ENCODE measurements around the gene ZNF283.

The ZNF283 gene

DNA sequence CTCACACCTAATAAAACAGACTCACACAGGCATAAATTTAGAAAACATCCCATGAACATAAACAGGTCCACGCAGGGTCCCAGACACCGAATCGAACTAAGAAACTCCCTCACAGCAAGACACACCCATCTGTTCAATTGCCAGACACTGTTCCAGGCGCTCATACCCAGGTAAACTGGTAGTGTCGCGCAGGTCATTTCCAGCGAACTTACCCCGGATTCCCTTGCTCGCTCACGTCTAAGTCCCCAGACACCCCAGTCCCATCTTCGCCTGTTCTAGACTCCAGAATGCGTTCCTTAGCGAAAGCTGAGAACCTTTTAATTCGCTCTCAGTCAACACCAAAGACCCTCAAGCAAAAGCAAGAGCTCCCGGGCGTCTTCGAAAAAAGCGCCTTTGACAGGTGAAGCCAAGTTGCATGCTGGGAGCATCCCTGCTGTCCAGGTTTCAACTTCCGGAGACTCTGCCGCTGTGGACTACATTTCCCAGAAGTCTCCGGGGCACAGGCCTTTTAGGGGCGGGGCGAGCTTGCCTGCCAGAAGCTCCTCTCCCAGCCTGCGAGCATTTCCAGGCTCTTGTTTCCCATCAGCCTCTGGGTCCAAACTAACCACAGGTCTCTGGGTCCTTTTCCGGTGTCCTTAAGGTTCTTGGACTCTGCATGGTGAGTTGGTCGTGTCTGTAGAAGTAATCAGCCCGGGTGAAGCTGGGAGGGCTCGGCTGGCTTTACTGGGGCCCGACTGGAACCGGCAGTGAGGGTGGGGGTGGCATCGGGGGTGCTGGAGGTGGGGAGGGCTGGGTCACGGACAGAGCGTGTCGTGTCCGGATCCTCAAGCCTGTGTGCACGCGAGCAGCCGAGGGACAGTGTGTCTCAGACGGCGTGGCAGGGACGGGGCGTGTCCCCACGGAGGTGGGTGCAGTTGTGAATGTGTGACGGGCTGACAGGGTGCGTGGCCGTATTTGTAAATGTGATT lies at the start of gene ZNF283:
TSS of gene ZNF283 (plus strand) at position 535 of the 968 bp plus-strand sequence. CDS start 6,184 bp downstream, outside the sequence.
- no peak within 1 kb of the TSS for H3K9ac ChIP-seq
- peak within 1 kb of the TSS; percentile 94 for H3K4me2 ChIP-seq (ENCODE audit: low read length)
- no peaks in the 10 kb centered on the region for H3K79me2 ChIP-seq
- TF ChIP-seq, protein P1, sequence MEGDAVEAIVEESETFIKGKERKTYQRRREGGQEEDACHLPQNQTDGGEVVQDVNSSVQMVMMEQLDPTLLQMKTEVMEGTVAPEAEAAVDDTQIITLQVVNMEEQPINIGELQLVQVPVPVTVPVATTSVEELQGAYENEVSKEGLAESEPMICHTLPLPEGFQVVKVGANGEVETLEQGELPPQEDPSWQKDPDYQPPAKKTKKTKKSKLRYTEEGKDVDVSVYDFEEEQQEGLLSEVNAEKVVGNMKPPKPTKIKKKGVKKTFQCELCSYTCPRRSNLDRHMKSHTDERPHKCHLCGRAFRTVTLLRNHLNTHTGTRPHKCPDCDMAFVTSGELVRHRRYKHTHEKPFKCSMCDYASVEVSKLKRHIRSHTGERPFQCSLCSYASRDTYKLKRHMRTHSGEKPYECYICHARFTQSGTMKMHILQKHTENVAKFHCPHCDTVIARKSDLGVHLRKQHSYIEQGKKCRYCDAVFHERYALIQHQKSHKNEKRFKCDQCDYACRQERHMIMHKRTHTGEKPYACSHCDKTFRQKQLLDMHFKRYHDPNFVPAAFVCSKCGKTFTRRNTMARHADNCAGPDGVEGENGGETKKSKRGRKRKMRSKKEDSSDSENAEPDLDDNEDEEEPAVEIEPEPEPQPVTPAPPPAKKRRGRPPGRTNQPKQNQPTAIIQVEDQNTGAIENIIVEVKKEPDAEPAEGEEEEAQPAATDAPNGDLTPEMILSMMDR (IDR thresholded peaks at IDR 0.05) = no peak
- H2AFZ ChIP-seq = peak within 1 kb of the TSS; percentile 85
- H3K27me3 ChIP-seq (ENCODE audit: control insufficient read depth, insufficient read depth, low read length) = no peaks in the 10 kb centered on the region
- H3K27ac ChIP-seq = peak within 1 kb of the TSS; percentile 40
- no peaks in the 10 kb centered on the region for H3K4me1 ChIP-seq
- H3K4me3 ChIP-seq (ENCODE audit: low read depth, low read length) = peak within 1 kb of the TSS; percentile 77
- H3K36me3 ChIP-seq (ENCODE audit: control insufficient read depth, insufficient read depth, low read length) = no peaks in the 10 kb centered on the region
- no peaks in the 10 kb centered on the region for H3K9me3 ChIP-seq (ENCODE audit: control insufficient read depth, low read length)

DNA sequence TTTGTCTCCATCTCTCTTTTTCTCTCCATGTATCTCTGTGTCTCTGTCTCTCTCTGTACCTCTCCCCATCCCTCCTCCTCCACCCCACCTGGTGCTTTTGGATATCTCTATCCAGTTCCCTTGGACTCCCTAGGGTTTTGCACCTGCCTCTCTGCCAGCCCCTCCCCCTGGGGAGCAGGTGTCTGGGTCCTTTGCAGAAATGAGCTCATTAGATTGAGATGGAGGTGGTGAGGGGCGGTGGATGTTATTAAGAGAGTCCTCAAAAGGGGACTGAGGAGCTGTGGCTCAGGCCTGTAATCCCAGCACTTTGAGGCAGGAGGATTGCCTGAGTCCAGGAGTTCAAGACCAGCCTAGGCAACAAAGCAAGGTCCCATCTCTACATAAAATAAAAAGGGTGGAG lies 48.5 kb upstream of the ZNF283 start:
- TF ChIP-seq, protein P1 (IDR thresholded peaks at IDR 0.05) = no peak
- H3K27ac ChIP-seq = no peak overlapping the region
- H3K4me1 ChIP-seq = no peaks in the 10 kb centered on the region
- H3K4me3 ChIP-seq (ENCODE audit: low read depth, low read length) = no peak overlapping the region
- H3K36me3 ChIP-seq (ENCODE audit: control insufficient read depth, insufficient read depth, low read length) = no peaks in the 10 kb centered on the region
- no peaks in the 10 kb centered on the region for H3K27me3 ChIP-seq (ENCODE audit: control insufficient read depth, insufficient read depth, low read length)
- no peaks in the 10 kb centered on the region for H3K79me2 ChIP-seq
- H2AFZ ChIP-seq = no peak overlapping the region
- H3K4me2 ChIP-seq (ENCODE audit: low read length) = no peak overlapping the region
- H3K9ac ChIP-seq = no peak overlapping the region
- no peaks in the 10 kb centered on the region for H3K9me3 ChIP-seq (ENCODE audit: control insufficient read depth, low read length)

DNA sequence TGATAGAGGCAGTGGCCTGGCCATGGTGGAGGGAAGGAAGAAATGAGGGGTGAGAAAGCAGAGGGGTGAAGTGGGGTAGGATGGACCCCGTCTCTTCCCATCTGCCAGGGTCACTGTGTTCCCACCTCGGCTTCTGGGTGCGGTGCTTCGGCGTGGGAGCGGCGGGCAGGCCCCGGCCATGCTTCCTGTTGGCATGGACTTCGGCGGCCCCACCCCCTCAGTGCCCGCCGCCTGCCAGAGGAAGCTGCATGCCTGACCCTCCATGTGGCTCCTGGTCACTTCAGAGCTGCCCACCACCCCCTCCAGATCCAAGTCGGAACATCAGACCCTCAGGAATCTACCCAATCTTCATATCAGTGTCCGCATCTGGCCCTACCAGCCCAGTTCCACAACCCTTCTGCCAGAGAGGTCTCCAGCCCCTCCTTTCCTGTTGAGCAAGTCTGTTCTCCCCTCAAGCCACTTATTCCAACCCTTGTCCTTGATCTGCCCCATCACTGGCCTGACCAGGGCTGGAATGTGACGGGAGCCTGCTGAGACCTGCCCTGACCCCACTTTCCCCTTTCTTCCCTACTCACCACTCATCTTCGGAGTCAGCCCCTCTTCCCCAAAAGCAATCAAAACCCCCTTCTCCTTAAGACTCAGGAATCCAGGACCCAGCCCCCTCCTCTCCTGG lies 47.8 kb upstream of the ZNF283 start:
- H3K9ac ChIP-seq = no peak overlapping the region
- no peak overlapping the region for H3K27ac ChIP-seq

DNA sequence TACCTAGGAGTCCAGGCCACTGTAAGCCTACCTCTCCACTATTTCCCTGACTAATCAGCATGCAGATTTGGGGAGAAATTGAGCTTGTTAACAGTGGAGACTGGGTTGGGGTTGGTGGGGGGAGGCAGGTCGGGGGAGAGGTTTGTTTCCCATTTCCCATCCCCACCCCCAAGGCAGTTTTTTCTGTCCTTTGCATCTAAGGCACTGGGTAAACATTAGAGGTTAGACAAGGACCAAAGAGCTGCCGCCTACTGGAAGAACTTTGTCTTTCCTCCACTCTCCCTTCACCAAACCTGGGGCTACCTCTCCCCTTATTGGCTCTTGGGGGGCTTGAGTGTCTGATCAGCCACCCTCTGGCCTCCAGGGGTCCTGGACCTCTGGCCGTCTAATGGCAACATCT lies 47.3 kb upstream of the ZNF283 start:
- Histone ChIP-seq H3K9ac (no peak overlapping the region), H3K27ac (no peak overlapping the region), H3K79me2 (no peaks in the 10 kb centered on the region), H3K9me3 (ENCODE audit: control insufficient read depth, low read length) (no peaks in the 10 kb centered on the region), H2AFZ (no peak overlapping the region), H3K4me1 (no peaks in the 10 kb centered on the region), H3K4me2 (ENCODE audit: low read length) (no peak overlapping the region), H3K36me3 (ENCODE audit: control insufficient read depth, insufficient read depth, low read length) (no peaks in the 10 kb centered on the region), H3K27me3 (ENCODE audit: control insufficient read depth, insufficient read depth, low read length) (no peaks in the 10 kb centered on the region), H3K4me3 (ENCODE audit: low read depth, low read length) (no peak overlapping the region)
- TF ChIP-seq, protein P1 (IDR thresholded peaks at IDR 0.05) = no peak

More for the DNA sequence above, 47.8 kb upstream of the ZNF283 start:
- TF ChIP-seq, protein P1 (IDR thresholded peaks at IDR 0.05) = no peak
- no peaks in the 10 kb centered on the region for H3K36me3 ChIP-seq (ENCODE audit: control insufficient read depth, insufficient read depth, low read length)
- no peak overlapping the region for H3K4me3 ChIP-seq (ENCODE audit: low read depth, low read length)
- no peaks in the 10 kb centered on the region for H3K27me3 ChIP-seq (ENCODE audit: control insufficient read depth, insufficient read depth, low read length)
- H3K79me2 ChIP-seq = no peaks in the 10 kb centered on the region
- no peak overlapping the region for H2AFZ ChIP-seq
- H3K4me1 ChIP-seq = no peaks in the 10 kb centered on the region
- H3K9me3 ChIP-seq (ENCODE audit: control insufficient read depth, low read length) = no peaks in the 10 kb centered on the region
- no peak overlapping the region for H3K4me2 ChIP-seq (ENCODE audit: low read length)
